GM19023 (cell line): ENCODE results near the gene DRC3.
"Not testable (repeated sequence)": the region's sequence is repeated elsewhere in the genome, so short reads cannot be mapped to it uniquely, and the experiment has no call there.

Experiments used
- ATAC-seq: cut with Tn5 transposase; IDR thresholded peaks from one replicate; pipeline ENCODE4 v1.9.1; 2021; ENCODE audit warnings: mild to moderate bottlenecking, moderate library complexity; ENCODE audit not compliant: unreplicated experiment

The DRC3 gene, protein sequence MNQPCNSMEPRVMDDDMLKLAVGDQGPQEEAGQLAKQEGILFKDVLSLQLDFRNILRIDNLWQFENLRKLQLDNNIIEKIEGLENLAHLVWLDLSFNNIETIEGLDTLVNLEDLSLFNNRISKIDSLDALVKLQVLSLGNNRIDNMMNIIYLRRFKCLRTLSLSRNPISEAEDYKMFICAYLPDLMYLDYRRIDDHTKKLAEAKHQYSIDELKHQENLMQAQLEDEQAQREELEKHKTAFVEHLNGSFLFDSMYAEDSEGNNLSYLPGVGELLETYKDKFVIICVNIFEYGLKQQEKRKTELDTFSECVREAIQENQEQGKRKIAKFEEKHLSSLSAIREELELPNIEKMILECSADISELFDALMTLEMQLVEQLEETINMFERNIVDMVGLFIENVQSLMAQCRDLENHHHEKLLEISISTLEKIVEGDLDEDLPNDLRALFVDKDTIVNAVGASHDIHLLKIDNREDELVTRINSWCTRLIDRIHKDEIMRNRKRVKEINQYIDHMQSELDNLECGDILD

DNA sequence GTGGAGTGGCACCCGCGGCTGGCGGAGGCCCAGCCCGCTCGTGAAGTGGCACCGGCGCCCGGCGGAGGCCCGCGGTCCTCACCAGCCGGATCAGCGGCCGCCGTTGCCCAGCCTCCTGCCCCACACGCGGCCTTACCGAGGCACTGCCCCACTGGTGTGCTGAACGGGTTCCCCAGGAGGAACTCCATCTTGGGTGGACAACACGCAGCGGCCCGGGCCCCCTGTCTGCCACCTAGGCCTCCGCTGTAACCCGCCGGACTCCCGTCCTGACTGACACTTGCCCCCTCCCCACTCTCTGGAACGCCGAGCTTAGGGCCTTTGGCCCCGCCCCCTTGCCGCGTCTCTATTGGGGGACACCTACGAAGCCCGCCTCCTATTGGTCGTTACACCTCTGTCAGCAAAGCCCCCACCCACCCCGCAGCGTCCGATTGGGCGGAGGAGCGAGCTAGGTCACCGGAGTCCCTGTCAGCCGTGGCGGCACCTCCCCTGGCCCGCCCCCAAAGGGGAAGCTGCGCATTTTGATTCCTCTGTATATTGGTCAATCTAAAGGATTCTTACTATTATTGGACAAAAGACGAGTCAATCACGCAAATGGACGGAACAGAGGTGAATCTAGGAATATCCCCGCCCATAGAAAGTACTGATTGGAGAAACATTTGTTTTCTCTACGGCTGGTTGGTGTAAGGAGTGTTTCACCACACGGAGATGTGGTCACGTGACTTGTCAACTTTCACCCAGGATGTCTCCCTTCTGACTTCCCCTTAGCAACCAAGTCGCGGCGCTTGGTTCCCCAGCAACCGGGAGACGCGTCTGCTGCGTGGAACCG lies at the start of gene DRC3, which contains the start of gene TOM1L2:
TSS of gene DRC3 (plus strand) at position 737 of the 826 bp plus-strand sequence. CDS start 4,737 bp downstream, outside the sequence.
TSS of gene TOM1L2 (minus strand) at position 275 of the 826 bp plus-strand sequence. CDS start at position 188, 87 bp downstream.
- ATAC-seq: peak; percentile 93

DNA sequence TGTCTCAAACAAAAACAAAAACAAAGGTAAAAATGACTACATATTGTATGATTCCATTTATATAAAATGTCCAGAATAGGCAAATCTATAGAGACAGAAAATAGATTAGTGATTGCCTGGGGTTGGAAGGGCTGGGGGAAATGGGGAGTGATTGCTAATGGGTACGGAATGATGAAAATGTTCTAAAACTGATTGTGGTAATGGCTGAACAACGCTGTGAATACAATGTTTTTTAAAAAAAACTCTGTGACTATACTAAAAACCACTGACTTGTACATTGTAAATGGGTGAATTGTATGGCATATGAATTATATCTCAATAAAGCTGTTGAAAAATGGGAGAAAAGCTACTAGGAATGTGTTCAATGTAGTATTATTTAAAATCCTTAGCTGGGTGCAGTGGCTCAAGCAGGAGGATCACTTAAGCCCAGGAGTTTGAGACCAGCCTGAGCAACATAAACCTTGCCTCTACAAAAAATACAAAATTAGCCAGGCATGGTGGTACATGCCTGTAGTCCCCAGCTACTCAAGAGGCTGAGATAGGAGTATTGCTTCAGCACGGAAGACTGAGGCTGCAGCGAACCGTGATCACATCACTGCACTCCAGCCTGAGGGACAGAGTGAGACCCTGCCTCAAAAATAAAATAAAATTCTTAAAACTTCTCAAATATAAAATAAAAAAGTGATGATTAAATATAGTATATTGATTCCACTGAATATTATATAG lies 48.4 kb upstream of the DRC3 start:
- ATAC-seq: no peak

DNA sequence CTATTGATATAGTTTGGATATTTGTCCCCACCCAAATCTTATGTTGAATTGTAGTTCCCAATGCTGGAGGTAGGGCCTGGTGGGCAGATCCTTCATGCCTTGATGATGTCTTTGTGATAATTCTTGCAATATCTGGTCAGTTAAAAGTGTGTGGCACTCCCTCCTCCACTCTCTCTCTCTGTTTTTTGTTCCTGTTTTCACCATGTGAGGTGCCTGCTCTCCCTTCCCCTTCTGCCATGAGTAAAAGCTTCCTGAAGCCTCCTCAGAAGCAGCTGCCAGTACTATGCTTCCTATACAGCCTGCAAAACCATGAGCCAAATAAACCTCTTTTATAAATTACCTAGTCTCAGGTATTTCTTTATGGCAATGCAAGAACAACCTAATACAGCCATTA lies 47.8 kb upstream of the DRC3 start:
- ATAC-seq: no peak

DNA sequence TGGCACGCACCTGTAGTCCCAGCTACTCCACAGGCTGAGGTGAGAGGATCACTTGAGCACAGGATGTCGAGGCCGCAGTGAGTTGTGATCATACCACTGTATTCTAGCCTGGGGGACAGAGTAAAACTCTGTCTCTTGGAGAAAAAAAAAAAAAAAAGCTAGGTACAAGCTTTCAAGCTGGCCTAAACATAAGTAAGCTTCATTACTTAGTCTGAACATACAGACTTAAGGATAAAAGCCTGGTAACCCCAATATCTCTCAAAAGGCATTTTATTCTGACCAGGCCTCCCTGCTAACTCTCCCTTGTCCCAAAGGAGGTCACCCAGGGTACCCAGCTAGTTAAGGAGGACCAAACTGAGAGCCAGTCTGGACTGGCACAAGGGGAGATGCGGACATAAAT lies 46.6 kb upstream of the DRC3 start:
- ATAC-seq: no peak

DNA sequence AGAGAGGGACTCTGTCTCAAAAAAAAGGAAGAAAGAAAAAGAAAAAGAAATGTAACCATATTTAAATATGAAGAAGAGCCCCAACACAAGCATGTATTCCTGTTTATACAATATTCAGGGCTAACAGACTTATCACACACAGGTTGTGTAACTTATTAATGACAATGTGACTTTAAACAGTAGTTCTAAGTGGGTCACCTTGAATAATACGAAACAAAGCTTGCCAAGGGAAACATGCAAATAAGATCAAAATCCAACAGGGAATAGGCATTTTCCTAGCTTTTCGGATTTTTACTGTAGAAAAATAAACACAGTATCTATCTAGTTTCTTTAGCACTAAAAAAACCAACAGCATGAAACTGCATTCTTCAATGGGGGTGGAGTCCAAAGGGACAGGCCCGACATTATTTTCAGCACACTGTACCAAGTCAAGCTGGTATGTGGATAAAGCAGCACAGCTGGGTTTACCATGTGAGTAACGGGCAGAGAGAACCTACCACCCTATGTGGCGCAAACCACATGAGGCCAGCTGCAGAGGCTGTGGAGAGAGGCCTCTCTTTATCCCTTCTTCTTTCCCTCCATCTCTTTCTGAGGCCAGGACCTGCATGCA lies 45.7 kb upstream of the DRC3 start:
- no peak for ATAC-seq

DNA sequence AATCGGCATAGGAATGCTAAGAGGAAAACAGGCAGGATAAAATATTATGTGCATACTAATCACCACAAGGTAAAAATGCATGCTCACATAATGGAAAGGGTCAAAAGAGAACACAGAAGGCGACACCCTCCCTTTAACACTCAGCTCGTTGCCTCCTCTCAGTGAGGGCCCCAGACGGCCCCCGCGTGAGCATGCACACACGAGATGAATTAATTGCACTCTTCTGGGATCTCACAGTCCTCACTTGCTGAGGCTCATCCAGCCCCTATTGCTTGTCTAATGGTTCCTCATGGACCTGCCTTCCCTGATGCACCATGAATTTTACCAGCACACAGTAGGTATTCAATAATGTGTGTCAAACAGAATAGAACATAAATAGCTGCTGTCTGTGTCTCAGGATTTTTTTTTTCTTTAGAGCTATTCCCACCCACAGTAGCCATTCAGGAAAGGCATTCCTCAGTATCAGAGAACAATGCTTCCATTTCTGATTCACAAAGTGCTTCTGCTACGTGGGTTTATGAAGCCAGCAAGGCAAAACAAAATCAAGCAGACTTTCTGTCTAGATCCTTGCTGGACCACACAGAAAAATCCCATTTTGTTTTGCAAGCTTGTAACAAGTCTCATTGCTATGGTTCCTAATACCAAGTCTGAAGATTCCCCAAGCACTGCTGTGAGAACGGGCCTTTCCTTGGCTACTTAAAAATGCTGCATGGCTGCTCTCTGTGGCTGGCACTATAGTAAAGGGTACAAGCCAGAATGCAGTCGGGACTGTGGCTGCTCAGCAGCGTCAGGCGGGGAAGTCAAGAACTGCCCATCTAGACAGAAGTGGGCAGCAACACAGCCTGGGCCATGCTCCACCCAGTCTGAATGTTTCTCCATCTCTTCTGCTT lies 44.0 kb upstream of the DRC3 start:
- no peak for ATAC-seq

DNA sequence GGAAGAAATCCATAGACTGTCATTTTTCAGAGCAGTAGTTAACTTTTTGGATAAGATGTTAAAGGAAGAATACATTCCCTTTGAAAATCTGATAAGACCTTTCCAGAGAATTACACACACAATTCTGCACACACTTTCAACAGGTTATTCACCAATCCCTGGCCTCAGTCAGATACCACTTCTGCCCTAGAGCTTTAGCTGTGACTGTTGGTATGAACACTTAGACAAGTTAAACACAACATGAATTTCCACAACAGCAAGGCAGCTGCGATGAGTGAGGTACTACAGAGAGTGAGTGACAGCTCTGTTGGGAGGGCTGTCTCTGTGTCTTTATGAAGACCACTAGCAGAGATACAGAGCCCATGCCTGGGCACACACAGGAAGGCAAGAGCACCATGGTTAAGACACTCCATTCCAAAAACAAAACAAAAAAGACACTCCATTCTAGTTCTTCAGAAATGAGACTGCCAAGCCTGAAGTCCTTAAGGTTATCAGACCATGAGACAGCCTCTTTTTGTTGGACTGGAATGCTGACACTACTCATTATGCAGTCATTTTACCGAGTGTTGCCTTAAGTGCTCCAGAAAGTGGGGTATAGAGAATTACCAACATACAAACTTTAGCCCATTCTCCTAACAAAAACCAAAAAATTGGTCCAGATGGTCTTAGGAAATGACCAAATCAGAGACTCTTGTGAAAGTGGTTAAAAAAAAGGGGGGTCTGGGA lies 42.8 kb upstream of the DRC3 start:
- ATAC-seq: no peak

DNA sequence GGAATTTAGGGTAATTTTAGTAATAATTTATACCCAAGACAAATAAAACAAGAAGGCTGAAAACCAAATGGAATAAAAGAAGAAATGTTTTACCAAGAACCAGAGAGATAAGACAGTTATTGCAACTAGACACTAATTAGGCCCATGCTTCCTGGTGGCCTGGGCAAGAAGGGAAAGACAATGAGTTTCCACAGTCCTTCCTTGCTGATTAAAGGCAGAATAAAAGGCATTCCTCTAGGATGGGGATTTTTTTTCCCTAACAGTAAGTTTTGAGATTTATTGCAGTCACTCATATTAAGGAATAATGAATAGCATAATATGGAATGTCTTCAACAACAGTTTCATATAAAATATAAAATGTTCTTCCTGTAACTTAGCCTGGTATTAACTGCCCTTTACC lies 42.0 kb upstream of the DRC3 start:
- no peak for ATAC-seq

DNA sequence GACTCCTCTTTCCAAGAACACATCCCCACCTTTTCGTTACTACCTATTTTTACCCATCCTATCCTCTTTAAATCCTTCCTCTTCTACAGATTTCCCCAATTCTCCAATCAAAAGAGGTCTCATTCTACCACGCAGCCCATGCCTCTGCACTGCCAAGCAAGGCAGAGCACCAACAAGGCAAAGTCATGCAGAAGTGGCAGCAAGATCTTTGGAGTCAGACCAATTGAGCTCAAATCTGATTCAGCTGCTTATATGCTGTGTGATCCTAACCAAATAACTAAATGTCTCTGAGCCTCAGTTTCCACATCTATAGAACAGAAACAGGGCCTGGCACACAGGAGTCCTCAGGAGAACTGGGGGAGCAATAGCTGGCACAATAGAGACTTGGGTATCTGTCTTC lies 41.5 kb upstream of the DRC3 start:
- ATAC-seq: no peak

DNA sequence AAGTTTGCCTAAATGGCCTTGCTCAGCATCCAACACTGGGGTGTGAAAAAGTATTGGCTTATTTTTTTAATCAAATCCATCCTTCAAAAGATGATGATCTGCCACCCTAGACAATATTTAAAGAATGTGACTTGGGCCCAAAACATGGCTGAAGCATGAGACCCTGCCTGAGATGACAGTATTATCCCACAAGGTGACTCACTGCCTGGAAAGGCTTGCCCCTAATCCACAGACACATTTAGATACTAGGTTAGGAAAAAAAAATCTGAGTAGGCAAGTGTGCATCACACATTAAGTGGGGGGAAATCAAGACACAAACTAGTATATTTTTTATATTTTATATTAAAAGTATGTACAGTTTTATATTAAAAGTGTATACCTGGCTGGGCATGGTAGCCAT lies 38.9 kb upstream of the DRC3 start:
- no peak for ATAC-seq

DNA sequence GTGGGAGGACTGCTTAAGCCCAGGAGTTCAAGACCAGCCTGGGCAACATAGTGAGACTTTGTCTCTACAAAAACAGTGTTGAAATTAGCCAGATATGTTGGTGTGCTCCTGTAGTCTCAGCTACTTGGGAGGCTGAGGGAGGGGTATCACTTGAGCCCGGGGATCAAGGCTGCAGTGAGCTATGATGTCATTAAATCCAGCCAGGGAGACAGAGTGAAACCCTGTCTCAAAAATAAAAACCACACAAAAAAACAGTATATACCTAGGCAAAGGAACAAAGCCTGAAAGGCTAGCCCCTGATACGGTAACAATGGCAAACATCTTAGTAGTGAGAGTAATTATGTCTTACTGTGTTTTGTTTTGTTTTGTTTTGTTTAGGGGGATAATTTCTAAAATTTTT lies 38.4 kb upstream of the DRC3 start:
- no peak for ATAC-seq

DNA sequence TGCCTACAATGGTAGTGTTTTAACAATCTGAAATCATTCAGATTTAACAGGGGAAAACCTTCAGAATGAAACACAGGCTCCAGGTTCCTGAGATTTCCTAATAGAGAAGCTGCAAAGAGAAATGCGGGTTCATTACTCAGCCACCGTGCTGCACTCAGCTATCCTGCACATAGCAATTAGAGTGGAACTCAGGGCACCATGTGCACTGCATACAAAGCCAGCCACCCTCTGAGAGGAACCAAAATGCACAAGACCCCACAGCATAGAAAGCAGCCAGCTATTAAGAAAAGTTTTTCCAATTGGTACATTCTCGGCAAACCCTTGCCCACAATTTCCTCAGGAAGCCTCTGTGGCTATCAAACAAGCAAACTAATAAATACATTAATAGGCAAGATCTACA lies 37.9 kb upstream of the DRC3 start:
- no peak for ATAC-seq

DNA sequence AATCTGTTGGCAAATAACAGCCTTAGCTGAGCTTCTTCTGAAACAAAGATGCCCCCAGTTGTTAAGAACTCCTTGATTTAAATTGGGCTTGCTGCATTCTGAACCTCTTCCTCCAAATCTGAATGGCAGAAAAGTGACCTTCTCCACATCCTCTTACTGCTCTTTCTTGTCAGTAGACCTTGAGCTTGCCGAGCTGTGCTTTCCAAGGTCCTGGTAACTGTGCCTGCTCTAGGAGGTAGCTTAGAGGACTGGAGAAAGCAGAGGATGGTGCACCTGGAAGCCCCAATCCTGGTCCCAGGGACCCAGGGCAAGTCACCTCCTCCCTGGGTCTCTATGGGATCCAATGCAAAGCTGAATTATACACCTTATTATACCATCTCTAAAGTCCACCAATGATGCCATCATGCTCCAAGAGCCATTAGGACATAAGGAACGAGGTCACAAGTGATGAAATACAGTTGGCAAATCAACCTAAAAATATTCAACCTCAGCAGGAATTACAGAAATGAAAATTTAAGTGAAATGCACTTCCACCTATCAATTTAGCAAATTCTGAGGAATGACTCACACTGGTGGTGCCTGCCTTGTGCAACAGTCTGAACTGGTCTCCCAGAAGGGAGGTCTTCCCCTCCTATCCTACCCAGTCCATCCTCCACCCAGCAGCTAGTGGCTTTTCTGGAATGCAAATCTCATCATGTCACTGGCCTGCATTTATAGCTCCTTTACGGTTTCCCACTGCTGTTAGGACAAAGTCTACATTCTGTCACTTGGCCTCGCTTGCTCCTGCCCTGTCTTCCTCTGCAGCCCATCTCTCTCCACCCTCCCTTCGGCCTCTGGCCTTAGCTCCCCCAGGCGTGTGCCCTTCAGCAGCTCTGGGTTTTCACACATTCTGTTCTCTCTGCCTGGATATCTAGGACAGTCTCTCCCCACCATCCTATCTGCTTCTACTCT lies 37.1 kb upstream of the DRC3 start:
- ATAC-seq: no peak

DNA sequence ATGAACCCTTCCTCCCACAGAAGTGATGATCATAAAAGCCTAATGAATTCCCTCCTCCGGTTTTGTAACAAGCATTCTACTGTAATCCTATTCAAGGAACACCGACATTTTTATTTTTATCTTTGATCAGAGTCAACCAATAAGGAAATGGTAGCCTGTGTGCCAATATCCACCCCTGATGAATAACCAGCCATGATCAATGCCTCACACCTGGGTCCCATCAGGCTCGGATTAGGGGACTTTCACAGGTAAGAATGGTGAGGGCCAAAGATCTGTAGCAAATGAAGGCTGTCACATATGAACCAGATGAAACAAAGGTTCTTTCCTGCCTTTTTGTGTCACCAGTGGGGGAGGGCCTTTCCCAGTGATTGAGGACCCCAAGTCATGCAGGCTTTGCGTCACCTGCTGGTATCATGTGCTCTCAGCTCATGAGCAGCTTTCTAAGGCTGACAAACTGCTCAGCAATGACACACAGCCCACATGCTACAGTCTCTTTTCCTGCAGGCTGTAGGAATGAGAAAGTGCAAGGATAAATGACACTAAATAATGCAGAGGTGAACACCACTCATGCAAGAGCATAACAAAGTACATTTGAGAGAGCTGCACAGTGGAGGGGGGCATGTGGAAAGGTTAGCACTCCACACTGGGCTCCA lies 35.3 kb upstream of the DRC3 start:
- no peak for ATAC-seq

DNA sequence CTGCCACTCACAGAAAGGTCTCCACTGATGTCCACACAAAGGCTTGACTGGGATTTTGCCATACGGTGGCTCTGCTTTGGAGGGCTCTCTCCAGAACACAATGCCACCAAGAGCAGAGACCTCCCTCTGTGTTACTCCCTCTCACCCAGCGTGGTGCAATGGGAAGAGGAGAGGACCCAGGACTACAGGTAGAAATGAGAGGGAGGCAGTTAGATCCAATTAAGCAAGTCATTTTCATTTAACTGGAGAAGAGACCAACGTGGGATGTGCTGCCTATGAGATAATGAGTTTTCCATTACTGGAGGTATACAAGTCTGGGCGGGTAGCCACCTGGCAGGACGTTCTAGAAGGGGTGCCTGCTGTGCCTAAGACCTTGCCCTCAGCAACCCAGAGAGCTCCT lies 34.7 kb upstream of the DRC3 start:
- ATAC-seq: no peak

DNA sequence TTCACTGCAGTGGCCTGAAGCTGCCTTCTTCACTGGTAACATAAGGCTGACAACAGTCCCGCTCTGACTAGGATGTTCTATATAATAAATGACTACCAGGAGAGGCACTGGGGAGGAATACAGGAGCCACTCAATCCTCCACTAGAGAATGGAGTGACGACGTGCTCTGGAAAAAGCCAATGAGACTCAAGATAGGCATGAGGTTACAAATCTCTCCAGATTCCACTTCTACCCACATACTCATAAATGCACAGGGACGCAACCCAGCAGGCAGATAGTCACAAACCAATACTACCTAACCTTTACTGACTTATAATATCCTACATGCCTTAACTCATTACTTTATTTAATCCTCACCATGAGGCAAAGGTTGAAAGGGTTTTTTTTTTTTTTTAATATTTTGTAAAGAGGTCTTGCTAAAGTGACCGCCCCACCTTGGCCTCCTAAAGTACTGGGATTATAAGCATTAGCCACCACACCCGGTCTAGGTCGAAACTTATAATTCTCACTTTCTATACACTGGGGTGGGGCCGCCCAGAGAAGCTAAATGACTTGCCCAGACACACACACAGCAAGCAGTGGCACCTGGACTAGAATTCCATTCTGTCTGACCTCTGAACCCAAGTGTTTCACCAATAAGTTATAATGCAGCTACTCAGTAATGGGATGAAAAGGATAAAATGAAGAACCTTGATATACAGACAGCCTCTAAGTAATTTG lies 34.1 kb upstream of the DRC3 start:
- no peak for ATAC-seq

DNA sequence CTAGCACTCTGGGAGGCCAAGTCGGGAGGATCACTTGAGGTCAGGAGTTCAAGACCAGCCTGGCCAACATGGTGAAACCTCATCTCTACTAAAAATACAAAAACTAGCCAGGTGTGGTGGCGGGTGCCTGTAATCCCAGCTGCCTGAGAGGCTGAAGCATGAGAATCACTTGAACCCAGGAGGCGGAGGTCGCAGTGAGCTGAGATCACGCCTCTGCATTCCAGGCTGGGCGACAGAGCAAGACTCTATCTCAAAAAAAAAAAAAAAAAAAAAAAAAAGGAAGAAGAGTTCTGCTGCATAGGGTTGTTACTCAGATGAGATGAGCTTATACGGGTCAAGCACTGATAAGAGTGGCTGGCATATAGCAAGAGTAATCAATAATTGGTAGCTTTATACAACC lies 32.7 kb upstream of the DRC3 start:
- not testable (repeated sequence) for ATAC-seq
